ENCODE results near the gene LHX2.

DNA sequence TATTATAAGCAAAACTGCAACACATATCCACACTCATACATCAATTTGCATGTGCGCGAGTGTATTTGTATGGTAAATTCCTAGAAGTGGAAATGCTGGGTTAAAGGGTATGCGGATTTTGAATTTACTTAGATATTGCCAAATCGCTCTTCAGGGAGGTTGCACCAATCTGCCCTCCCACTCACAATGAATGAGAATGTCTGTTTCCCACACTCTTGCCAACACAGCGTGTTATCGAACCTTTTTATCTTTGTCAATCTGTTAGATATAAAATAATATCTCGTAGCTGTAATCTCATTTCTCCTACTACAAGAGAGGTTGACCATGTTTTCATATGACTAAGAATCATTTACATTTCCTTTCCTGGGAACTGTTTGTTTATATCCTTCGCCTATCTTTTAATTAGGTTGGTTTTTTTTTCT is 35.7 kb downstream of the LHX2 start:
- TF ChIP-seq CTCF (IDR thresholded peaks at IDR 0.05): no peak
- no peak for TF ChIP-seq POLR2A (IDR thresholded peaks at IDR 0.05)
- TF ChIP-seq POLR2AphosphoS5 (IDR thresholded peaks at IDR 0.05): no peak

Measured in prostate gland (tissue), 2 donors.